AG10803 (cell line): ENCODE results near the gene FMN2.
A peak's percentile ranks its signal among the peaks of the same experiment; 100 is the strongest.

Source experiments
- DNase-seq: peaks from one replicate; pipeline ENCODE4 v3.0.0; 2010; ENCODE audit warnings: low read depth
- H3K4me3 ChIP-seq: 2 replicates; pipeline ENCODE4 v1.5.1; 2011; ENCODE audit warnings: mild to moderate bottlenecking, low read length, control low read depth
- TF ChIP-seq, protein P1 (sequence below): conservative IDR thresholded peaks from 2 replicates; pipeline ENCODE4 v1.5.1; 2011; ENCODE audit warnings: mild to moderate bottlenecking, low read length, control low read depth, inconsistent platforms

FMN2 gene

DNA sequence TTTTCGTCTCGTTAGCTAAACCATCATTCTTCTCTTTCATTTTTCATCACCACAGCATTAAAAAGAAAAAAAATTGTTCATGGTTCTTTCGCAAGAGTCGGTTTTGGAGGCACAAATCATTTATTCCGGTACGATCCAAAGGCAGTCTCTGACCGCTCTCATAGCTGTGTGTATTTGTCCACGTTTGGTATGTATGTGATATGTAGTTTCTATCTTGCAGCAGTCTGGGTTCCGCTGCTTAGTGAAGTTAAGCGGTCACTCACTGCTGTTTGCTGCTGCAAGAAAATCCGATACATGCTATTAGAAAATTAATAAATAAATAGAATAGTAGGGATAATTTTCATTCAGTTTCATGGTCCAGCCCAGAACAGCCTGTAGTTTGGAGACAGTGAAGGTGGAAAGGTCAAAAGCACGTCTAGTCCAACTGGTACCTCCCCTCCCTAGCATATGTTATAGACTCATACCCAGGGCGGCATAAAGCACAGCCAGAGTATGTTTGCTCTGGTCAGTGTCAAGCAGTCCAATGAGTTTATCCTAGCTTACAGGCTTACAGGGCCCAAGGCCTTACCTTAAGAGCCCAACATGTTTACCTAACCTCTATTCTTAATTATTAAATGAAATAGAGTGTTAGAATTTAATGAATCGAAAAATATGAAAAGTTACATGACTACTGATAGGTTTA lies 2.5 kb downstream of the FMN2 start:
- no peak for DNase-seq
- TF ChIP-seq, protein P1, sequence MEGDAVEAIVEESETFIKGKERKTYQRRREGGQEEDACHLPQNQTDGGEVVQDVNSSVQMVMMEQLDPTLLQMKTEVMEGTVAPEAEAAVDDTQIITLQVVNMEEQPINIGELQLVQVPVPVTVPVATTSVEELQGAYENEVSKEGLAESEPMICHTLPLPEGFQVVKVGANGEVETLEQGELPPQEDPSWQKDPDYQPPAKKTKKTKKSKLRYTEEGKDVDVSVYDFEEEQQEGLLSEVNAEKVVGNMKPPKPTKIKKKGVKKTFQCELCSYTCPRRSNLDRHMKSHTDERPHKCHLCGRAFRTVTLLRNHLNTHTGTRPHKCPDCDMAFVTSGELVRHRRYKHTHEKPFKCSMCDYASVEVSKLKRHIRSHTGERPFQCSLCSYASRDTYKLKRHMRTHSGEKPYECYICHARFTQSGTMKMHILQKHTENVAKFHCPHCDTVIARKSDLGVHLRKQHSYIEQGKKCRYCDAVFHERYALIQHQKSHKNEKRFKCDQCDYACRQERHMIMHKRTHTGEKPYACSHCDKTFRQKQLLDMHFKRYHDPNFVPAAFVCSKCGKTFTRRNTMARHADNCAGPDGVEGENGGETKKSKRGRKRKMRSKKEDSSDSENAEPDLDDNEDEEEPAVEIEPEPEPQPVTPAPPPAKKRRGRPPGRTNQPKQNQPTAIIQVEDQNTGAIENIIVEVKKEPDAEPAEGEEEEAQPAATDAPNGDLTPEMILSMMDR, result no peak
- H3K4me3 ChIP-seq, result peak overlapping the region; percentile 83

GRCh38 chr1:240096974-240097373 lies 5.3 kb downstream of the FMN2 start:
- DNase-seq, result no peak
- no peak overlapping the region for H3K4me3 ChIP-seq
- TF ChIP-seq, protein P1, result no peak

DNA sequence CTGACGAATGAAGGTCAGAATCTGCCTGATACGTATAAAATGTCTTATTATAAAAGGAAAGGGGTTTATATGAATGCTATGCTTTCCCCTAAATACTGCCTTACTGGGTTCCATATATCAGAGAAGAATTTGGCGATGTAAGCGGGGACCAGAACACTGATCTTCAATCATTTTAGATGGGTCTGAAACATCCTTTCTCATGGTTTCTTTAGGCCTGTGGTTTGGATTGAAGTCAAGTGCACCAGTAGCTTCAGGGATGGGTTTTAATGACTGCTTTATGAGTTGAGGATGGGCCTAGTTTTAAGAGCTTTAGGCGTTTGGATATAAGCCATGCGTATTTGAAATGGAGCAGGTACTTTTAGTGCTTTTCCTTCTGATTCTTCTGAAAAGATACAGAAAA lies 6.9 kb downstream of the FMN2 start:
- DNase-seq, result peak; percentile 38
- no peak overlapping the region for H3K4me3 ChIP-seq
- TF ChIP-seq, protein P1, result no peak

DNA sequence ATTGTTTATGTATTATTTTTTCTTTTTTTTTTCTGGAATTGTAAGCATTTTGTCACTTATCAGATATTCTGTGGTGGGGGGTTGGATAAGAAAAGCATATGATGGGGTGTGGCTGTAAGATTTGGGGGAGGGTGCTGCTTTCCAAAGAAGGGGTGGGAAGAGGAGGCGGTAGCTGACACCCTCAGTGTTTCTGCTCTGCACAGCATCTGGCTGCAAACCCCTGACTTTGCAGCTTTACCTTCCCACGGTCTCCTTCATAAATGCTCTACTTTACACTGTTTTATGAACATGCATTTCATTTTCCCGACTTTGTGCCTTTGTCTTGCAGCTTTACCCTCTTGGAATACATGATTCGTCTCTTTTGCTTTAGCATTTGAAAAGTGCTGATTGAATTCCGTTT lies 7.6 kb downstream of the FMN2 start:
- TF ChIP-seq, protein P1, result no peak
- DNase-seq, result no peak
- H3K4me3 ChIP-seq, result peak overlapping the region; percentile 13; the same call in 1 of the 2 replicates

DNA sequence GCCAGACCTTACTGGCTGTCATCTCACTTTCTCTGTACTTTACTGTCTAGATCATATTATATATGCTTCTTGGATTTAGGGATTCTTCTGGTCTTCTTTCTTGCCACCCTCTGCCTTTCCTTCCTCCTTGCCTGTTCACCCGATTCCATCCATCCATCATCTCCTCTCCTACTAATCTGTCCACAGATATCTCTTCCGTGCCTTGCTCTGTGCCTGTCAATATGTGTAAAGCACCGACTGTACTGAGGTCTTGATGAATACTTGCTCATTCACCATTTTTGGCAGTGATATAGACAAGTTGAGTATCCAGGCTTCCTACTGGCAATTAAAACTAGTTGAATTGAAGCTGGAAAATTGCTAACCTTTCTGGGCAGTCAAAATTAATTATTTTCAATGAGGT lies 8.1 kb downstream of the FMN2 start:
- TF ChIP-seq, protein P1, result no peak
- H3K4me3 ChIP-seq, result no peak overlapping the region; the same call in 1 of the 2 replicates

DNA sequence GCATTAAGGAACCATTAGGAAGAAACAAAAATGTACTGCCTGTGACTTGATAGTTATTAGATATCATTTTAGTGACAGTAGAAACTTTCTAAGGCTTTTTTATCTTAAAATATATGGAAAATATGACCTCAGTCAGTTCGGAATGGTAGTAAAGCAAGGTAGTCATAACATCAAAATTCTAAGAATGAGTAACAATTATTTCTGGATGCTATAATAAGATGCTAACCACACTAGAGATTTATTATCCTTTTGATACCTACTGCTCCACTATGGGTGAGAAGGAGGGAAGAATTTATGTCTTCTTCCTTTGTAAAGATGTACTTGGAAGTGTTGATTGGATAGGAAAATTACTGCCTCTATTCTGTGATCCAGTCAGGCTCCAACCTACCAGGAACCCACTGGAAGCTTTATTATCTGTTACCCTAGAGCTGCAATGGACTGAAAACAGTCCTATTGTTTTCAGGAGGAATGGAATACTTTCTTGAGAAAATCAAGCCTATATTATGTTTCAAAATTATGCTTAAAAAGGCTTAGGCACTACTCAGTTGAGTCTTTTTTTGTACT lies 8.8 kb downstream of the FMN2 start:
- TF ChIP-seq, protein P1, result no peak
- H3K4me3 ChIP-seq, result no peak overlapping the region

More for the DNA sequence above, 8.1 kb downstream of the FMN2 start:
- DNase-seq, result no peak

GRCh38 chr1:240101306-240101705 lies 9.6 kb downstream of the FMN2 start:
- no peak for DNase-seq
- H3K4me3 ChIP-seq, result no peak overlapping the region
- TF ChIP-seq, protein P1, result no peak

More for the DNA sequence above, 8.8 kb downstream of the FMN2 start:
- peak; percentile 75 for DNase-seq
